Osteoblast (primary cell): ENCODE measurements around the gene CD274. TPM values are rescaled to one million over a fixed set of nuclear protein-coding genes. Genes with fewer than 3 reads are reported as not detected.

Source experiments
- DNase-seq: peaks from one replicate; pipeline ENCODE4 v3.0.0; 2011; ENCODE audit warnings: low spot score, mixed read lengths; ENCODE audit not compliant: insufficient read length; ENCODE audit errors: missing footprints
- H2AFZ ChIP-seq: 2 replicates; pipeline ENCODE4 v1.6.0; 2011; ENCODE audit warnings: mild to moderate bottlenecking, low read length
- H3K27ac ChIP-seq: 2 replicates; pipeline ENCODE4 v1.5.1; 2011; ENCODE audit warnings: mild to moderate bottlenecking, low read depth, low read length, moderate library complexity
- H3K27me3 ChIP-seq: 2 replicates; pipeline ENCODE4 v1.6.0; 2012; ENCODE audit warnings: mild to moderate bottlenecking, control low read depth, inconsistent platforms, low read length, moderate library complexity; ENCODE audit not compliant: insufficient read depth
- H3K36me3 ChIP-seq: 2 replicates; pipeline ENCODE4 v1.5.1; 2011; ENCODE audit warnings: mild to moderate bottlenecking, low read length, control low read depth, moderate library complexity; ENCODE audit not compliant: insufficient read depth
- H3K4me1 ChIP-seq: 2 replicates; pipeline ENCODE4 v1.5.1; 2011; ENCODE audit warnings: mild to moderate bottlenecking, low read length, control low read depth, moderate library complexity; ENCODE audit not compliant: insufficient read depth
- H3K4me2 ChIP-seq: 2 replicates; pipeline ENCODE4 v1.6.0; 2011; ENCODE audit warnings: mild to moderate bottlenecking, low read length; ENCODE audit not compliant: insufficient read depth
- H3K4me3 ChIP-seq: fragments of 200-600 bp; sonication (generic); 3 replicates; pipeline ENCODE4 v1.5.1; 2012; ENCODE audit warnings: mild to moderate bottlenecking, low read length, inconsistent platforms; ENCODE audit not compliant: insufficient read depth
- H3K79me2 ChIP-seq: 2 replicates; pipeline ENCODE4 v1.6.0; 2012; ENCODE audit warnings: mild to moderate bottlenecking, low read length, control low read depth, inconsistent platforms; ENCODE audit not compliant: insufficient read depth
- H3K9me3 ChIP-seq: 2 replicates; pipeline ENCODE4 v1.5.1; 2011; ENCODE audit warnings: low read depth, low read length, control low read depth
- H4K20me1 ChIP-seq: 2 replicates; pipeline ENCODE4 v1.6.0; 2012; ENCODE audit warnings: mild to moderate bottlenecking, low read length, control low read depth; ENCODE audit not compliant: insufficient read depth
- total RNA-seq: library from RNA; depleted of rRNA; stranded (reverse); fragments of >200 nt; gene quantifications from 2 replicates; pipeline ENCODE4 v1.2.3, GENCODE V29; 2012
- TF ChIP-seq, protein P1 (sequence below): IDR thresholded peaks from 2 replicates; pipeline ENCODE4 v1.5.1; 2011; ENCODE audit warnings: mild to moderate bottlenecking, low read depth, low read length, moderate library complexity; ENCODE audit errors: extremely low read depth

CD274 gene
- total RNA-seq, 1 donor, result 0.72 TPM

- H3K36me3 ChIP-seq, result no peaks in the 10 kb centered on the region
- H3K9me3 ChIP-seq, result no peaks in the 10 kb centered on the region
- H3K4me1 ChIP-seq, result peaks cover 18% of the 10 kb centered on the region
- TF ChIP-seq, protein P1, sequence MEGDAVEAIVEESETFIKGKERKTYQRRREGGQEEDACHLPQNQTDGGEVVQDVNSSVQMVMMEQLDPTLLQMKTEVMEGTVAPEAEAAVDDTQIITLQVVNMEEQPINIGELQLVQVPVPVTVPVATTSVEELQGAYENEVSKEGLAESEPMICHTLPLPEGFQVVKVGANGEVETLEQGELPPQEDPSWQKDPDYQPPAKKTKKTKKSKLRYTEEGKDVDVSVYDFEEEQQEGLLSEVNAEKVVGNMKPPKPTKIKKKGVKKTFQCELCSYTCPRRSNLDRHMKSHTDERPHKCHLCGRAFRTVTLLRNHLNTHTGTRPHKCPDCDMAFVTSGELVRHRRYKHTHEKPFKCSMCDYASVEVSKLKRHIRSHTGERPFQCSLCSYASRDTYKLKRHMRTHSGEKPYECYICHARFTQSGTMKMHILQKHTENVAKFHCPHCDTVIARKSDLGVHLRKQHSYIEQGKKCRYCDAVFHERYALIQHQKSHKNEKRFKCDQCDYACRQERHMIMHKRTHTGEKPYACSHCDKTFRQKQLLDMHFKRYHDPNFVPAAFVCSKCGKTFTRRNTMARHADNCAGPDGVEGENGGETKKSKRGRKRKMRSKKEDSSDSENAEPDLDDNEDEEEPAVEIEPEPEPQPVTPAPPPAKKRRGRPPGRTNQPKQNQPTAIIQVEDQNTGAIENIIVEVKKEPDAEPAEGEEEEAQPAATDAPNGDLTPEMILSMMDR, result no peak
- no peaks in the 10 kb centered on the region for H4K20me1 ChIP-seq
- H3K27me3 ChIP-seq, result no peaks in the 10 kb centered on the region
- no peak overlapping the region for H3K4me2 ChIP-seq
- no peaks in the 10 kb centered on the region for H3K79me2 ChIP-seq
- H2AFZ ChIP-seq, result no peak overlapping the region
- DNase-seq, result no peak
- H3K27ac ChIP-seq, result no peak overlapping the region
- no peak overlapping the region for H3K4me3 ChIP-seq
Measured at GRCh38 chr9:5499157-5499556, 48.8 kb downstream of the CD274 start.

DNA sequence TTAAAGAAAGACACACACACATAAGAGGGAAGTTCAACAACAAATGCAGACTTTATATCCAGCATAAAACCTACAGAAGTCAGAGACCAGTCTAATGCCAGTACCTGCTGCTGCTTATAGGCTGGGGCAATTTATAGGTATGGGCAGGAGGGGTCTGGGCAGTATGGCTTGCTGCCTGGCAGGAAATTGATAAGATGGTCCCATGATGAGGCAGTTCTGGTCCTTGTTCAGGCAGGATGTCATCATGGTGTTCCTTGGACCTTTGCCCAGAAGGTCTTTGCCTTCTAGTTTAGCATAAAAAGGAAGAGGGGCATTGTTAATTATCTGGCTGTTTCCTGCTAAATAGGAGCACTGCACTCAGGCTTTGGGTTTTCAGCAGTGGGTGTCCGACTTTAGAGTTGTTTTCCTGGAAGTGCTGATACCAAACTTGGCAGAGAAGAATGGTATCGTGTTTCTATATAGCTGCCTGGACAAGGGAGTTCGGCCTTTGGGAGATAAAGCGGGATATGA lies 49.6 kb downstream of the CD274 start:
- H2AFZ ChIP-seq, result peak overlapping the region; percentile 37
- peak overlapping the region; percentile 31 for H3K27ac ChIP-seq

DNA sequence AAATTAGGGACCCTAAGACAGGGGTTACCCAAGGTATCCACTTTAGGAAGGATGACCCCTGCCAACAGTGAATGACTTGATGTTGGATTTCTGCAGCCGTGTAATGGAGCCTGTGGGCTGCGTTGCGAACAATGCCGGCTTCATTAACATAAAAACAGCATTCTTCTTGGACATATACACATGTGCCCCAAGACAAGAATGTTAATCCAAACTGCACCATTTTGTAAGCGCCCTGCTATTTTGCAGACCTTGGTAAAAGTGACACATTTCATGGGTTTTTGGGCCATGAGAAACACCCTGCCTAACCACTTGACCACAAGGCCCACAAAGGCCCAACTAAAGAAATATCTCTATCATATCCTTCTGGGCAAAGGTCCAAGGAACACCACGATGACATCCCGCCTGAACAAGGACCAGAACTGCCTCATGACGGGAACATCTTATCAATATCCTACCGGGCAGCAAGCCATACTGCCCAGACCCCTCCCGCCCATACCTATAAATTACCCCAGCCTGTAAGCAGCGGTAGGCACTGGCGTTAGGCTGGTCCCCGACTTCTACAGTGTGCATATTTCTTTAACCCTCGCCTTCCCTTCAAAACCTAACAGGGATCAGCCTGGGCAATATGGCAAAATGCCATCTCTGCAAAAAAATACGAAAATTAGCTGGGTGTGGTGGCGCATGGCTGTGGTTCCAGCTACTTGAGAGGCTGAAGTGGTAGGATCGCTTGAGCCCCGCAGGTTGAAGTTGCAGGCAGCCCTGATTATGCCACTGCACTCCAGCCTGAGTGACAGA lies 50.3 kb downstream of the CD274 start:
- peak overlapping the region; percentile 31 for H3K27ac ChIP-seq
- peaks cover 15% of the 10 kb centered on the region for H3K4me1 ChIP-seq
- peak overlapping the region; percentile 21 for H3K4me2 ChIP-seq
- TF ChIP-seq, protein P1, result no peak
- DNase-seq, result peak; percentile 49
- H3K27me3 ChIP-seq, result no peaks in the 10 kb centered on the region
- no peak overlapping the region for H3K4me3 ChIP-seq
- no peaks in the 10 kb centered on the region for H3K36me3 ChIP-seq
- peak overlapping the region; percentile 69 for H2AFZ ChIP-seq
- no peaks in the 10 kb centered on the region for H4K20me1 ChIP-seq
- no peaks in the 10 kb centered on the region for H3K79me2 ChIP-seq
- no peaks in the 10 kb centered on the region for H3K9me3 ChIP-seq

More for the DNA sequence above, 49.6 kb downstream of the CD274 start:
- no peaks in the 10 kb centered on the region for H3K27me3 ChIP-seq
- peaks cover 15% of the 10 kb centered on the region for H3K4me1 ChIP-seq
- no peaks in the 10 kb centered on the region for H3K9me3 ChIP-seq
- no peaks in the 10 kb centered on the region for H3K79me2 ChIP-seq
- H3K4me3 ChIP-seq, result no peak overlapping the region
- TF ChIP-seq, protein P1, result no peak
- no peaks in the 10 kb centered on the region for H4K20me1 ChIP-seq
- DNase-seq, result no peak
- peak overlapping the region; percentile 21 for H3K4me2 ChIP-seq
- no peaks in the 10 kb centered on the region for H3K36me3 ChIP-seq

DNA sequence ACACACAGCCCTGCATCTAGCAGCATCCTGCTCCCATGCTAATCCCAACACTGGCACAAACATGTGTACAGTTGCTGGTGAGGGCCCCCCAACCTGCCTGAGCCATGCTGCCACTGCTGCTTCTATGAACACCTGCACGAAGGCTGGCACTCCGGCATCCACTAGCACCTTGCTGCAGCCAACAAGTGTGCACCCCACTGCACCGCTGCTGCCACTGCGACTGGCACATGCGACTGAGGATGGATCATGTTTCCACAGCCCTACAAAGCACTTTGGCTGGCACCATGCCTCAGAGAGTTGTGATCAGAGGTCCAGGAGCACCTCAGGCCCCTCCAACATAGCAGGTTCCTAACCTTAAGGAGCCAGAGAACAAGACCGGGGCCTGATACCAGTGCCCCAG lies 52.2 kb downstream of the CD274 start:
- no peak overlapping the region for H2AFZ ChIP-seq

More for the DNA sequence above, 52.2 kb downstream of the CD274 start:
- H3K27me3 ChIP-seq, result no peaks in the 10 kb centered on the region
- H3K4me1 ChIP-seq, result peaks cover 15% of the 10 kb centered on the region
- no peak overlapping the region for H3K4me3 ChIP-seq
- H3K9me3 ChIP-seq, result no peaks in the 10 kb centered on the region
- TF ChIP-seq, protein P1, result no peak
- no peaks in the 10 kb centered on the region for H4K20me1 ChIP-seq
- H3K27ac ChIP-seq, result no peak overlapping the region
- H3K4me2 ChIP-seq, result no peak overlapping the region
- no peak for DNase-seq
- H3K36me3 ChIP-seq, result no peaks in the 10 kb centered on the region
- no peaks in the 10 kb centered on the region for H3K79me2 ChIP-seq
